HG03558 (cell line): ENCODE measurements around the gene PRKG2.
"Not testable (repeated sequence)": the region's sequence is repeated elsewhere in the genome, so short reads cannot be mapped to it uniquely, and the experiment has no call there.

Experiments used
- ATAC-seq: cut with Tn5 transposase; IDR thresholded peaks from one replicate; pipeline ENCODE4 v1.9.1; 2021; ENCODE audit warnings: moderate number of reproducible peaks; ENCODE audit not compliant: unreplicated experiment; ENCODE audit errors: extremely low read depth

PRKG2 gene

GRCh38 chr4:81164623-81165416, 50.2 kb downstream of the PRKG2 start:
- ATAC-seq: no peak

- ATAC-seq: no peak
Observed at GRCh38 chr4:81164126-81164525, 50.9 kb downstream of the PRKG2 start.

GRCh38 chr4:81162752-81163458, 52.1 kb downstream of the PRKG2 start:
- no peak for ATAC-seq

GRCh38 chr4:81153714-81154323, 61.2 kb downstream of the PRKG2 start:
- ATAC-seq: not testable (repeated sequence)

GRCh38 chr4:81152839-81153713, 61.9 kb downstream of the PRKG2 start:
- no peak for ATAC-seq

- ATAC-seq: no peak
Observed at GRCh38 chr4:81149976-81150375, 65.0 kb downstream of the PRKG2 start.

- no peak for ATAC-seq
Observed at GRCh38 chr4:81148576-81148975, 66.4 kb downstream of the PRKG2 start.

GRCh38 chr4:81146466-81146865, 68.6 kb downstream of the PRKG2 start:
- ATAC-seq: no peak

- ATAC-seq: no peak
Observed at GRCh38 chr4:81143183-81143582, 71.8 kb downstream of the PRKG2 start.

GRCh38 chr4:81142744-81143143, 72.3 kb downstream of the PRKG2 start:
- ATAC-seq: no peak

GRCh38 chr4:81137894-81138293, 77.1 kb downstream of the PRKG2 start:
- ATAC-seq: no peak

GRCh38 chr4:81137446-81137845, 77.6 kb downstream of the PRKG2 start:
- ATAC-seq: no peak

- no peak for ATAC-seq
Observed at GRCh38 chr4:81136161-81136905, 78.7 kb downstream of the PRKG2 start.

GRCh38 chr4:81135501-81135900, 79.5 kb downstream of the PRKG2 start:
- ATAC-seq: no peak

- no peak for ATAC-seq
Observed at GRCh38 chr4:81131563-81131962, 83.5 kb downstream of the PRKG2 start.

GRCh38 chr4:81131066-81131465, 84.0 kb downstream of the PRKG2 start:
- no peak for ATAC-seq

- ATAC-seq: no peak
Observed at GRCh38 chr4:81130569-81130968, 84.5 kb downstream of the PRKG2 start.

- ATAC-seq: no peak
Observed at GRCh38 chr4:81120055-81120454, 95.0 kb downstream of the PRKG2 start.

GRCh38 chr4:81118086-81118485, 96.9 kb downstream of the PRKG2 start:
- ATAC-seq: no peak

GRCh38 chr4:81116566-81116965, 98.5 kb downstream of the PRKG2 start:
- no peak for ATAC-seq
